Right lung (tissue), 5 donors: ENCODE measurements around the gene C1orf216. TPM values are rescaled to one million over a fixed set of nuclear protein-coding genes. Genes with fewer than 3 reads are reported as not detected.

Experiments used
- polyA plus RNA-seq, 5 donors: library from polyadenylated mRNA; unstranded; fragments of 120-200 nt; gene quantifications; one replicate each; pipeline versions ENCODE4 v1.2.1 to v1.2.3, GENCODE V29; 2013; ENCODE audit warnings: inconsistent platforms in 1 of 5, low replicate concordance in 1 of 5; ENCODE audit not compliant: insufficient read length in 5 of 5, insufficient read depth in 1 of 5

Gene C1orf216
- polyA plus RNA-seq, 5 donors = 11.2 to 14.1 (median 12.6) TPM

Other genes starting within 250 kb of the C1orf216 start
- 100 to 1,000 TPM in 1 of 5 donors, 10 to 100 TPM in 4; 68.7 to 103 (median 88.2) TPM for gene KIAA0319L, start 161.5 kb downstream of the C1orf216 start, polyA plus RNA-seq
- 10 to 100 TPM; 14.8 to 27.5 (median 21.8) TPM for gene NCDN, start 161.1 kb downstream of the C1orf216 start, polyA plus RNA-seq
- 1 to 10 TPM; 3.0 to 7.3 (median 4.2) TPM for gene TFAP2E, start 145.6 kb downstream of the C1orf216 start, polyA plus RNA-seq
- 10 to 100 TPM; 70.1 to 86.0 (median 75.6) TPM for gene PSMB2, start 77.4 kb downstream of the C1orf216 start, polyA plus RNA-seq
- 10 to 100 TPM in 3 of 5 donors, 1 to 10 TPM in 2; 7.3 to 16.0 (median 11.4) TPM for gene CLSPN, start 51.1 kb upstream of the C1orf216 start, polyA plus RNA-seq
- gene AGO4, start 89.1 kb upstream of the C1orf216 start, polyA plus RNA-seq = 10 to 100 TPM; 21.6 to 37.4 (median 30.9) TPM
- gene AGO1, start 164.3 kb upstream of the C1orf216 start, polyA plus RNA-seq = 10 to 100 TPM; 15.8 to 22.9 (median 19.0) TPM
- 10 to 100 TPM; 10.5 to 21.7 (median 20.5) TPM for gene AGO3, start 212.2 kb upstream of the C1orf216 start, polyA plus RNA-seq